HFFc6 (cell line): ENCODE measurements around the gene TMEM151B. TPM values are rescaled to one million over a fixed set of nuclear protein-coding genes. Genes with fewer than 3 reads are reported as not detected.

Experiments used
- DNase-seq: peaks from one replicate; pipeline ENCODE4 v3.0.0-alpha.2; 2018
- H3K27ac Mint-ChIP-seq: 2 replicates; pipeline ENCODE4 v1.8.0; 2020; ENCODE audit warnings: mild to moderate bottlenecking, mixed read lengths
- H3K27me3 Mint-ChIP-seq: 2 replicates; pipeline ENCODE4 v1.8.0; 2021; ENCODE audit warnings: mild to moderate bottlenecking, moderate library complexity, mixed read lengths; ENCODE audit not compliant: insufficient read depth
- H3K36me3 Mint-ChIP-seq: 2 replicates; pipeline ENCODE4 v1.8.0; 2021; ENCODE audit warnings: low read depth, mixed read lengths
- H3K4me1 Mint-ChIP-seq: 2 replicates; pipeline ENCODE4 v1.8.0; 2020; ENCODE audit warnings: low read depth, mixed read lengths
- H3K4me3 Mint-ChIP-seq: 2 replicates; pipeline ENCODE4 v1.8.0; 2020; ENCODE audit warnings: mild to moderate bottlenecking, moderate library complexity, mixed read lengths
- H3K9me3 Mint-ChIP-seq: 2 replicates; pipeline ENCODE4 v1.8.0; 2020; ENCODE audit warnings: mild to moderate bottlenecking, mixed read lengths
- total RNA-seq, 6 experiments: library from RNA; stranded (reverse); fragmentation: NEBNext Ultra II Directional; extraction: Animal tissue kit (Norgen Biotek cat#: 25700); gene quantifications; 2 replicates in 1 of 6; 3 replicates in 5 of 6; pipeline ENCODE4 v1.2.3, GENCODE V29; 2021
- TF ChIP-seq, protein P1 (sequence below): fragments of 200-600 bp; sonication (generic); IDR thresholded peaks from 2 replicates; pipeline ENCODE4 v1.5.0; 2021; ENCODE audit warnings: antibody characterized with exemption, mild to moderate bottlenecking

Gene TMEM151B
- total RNA-seq, 6 experiments from 2014 or later: not detected

DNA sequence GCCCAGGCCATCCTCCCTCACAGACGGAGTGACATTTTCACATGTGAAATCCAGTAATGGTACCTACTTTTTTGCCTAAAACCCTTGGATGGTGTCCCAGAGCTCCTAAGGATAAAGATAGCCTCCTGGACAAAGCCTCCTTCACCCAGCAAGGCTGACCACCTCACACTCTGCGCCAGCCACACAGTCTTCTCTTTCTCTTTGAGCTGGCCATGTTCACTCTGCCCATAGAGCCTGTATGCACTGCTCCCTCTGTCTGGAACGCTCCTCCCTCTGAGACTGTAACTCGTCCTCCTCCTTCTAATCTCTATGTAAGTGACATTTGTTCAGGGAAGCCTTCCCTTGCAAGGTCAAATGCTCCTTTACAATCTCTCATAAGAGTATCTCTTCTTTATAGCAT, 14.6 kb downstream of the TMEM151B start:
- Mint-ChIP-seq H3K4me1 (no peaks in the 10 kb centered on the region), H3K9me3 (no peaks in the 10 kb centered on the region), H3K36me3 (no peaks in the 10 kb centered on the region), H3K27me3 (peaks cover 47% of the 10 kb centered on the region), H3K4me3 (no peak overlapping the region), H3K27ac (no peak overlapping the region)
- no peak for DNase-seq
- TF ChIP-seq, protein P1, sequence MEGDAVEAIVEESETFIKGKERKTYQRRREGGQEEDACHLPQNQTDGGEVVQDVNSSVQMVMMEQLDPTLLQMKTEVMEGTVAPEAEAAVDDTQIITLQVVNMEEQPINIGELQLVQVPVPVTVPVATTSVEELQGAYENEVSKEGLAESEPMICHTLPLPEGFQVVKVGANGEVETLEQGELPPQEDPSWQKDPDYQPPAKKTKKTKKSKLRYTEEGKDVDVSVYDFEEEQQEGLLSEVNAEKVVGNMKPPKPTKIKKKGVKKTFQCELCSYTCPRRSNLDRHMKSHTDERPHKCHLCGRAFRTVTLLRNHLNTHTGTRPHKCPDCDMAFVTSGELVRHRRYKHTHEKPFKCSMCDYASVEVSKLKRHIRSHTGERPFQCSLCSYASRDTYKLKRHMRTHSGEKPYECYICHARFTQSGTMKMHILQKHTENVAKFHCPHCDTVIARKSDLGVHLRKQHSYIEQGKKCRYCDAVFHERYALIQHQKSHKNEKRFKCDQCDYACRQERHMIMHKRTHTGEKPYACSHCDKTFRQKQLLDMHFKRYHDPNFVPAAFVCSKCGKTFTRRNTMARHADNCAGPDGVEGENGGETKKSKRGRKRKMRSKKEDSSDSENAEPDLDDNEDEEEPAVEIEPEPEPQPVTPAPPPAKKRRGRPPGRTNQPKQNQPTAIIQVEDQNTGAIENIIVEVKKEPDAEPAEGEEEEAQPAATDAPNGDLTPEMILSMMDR: no peak

DNA sequence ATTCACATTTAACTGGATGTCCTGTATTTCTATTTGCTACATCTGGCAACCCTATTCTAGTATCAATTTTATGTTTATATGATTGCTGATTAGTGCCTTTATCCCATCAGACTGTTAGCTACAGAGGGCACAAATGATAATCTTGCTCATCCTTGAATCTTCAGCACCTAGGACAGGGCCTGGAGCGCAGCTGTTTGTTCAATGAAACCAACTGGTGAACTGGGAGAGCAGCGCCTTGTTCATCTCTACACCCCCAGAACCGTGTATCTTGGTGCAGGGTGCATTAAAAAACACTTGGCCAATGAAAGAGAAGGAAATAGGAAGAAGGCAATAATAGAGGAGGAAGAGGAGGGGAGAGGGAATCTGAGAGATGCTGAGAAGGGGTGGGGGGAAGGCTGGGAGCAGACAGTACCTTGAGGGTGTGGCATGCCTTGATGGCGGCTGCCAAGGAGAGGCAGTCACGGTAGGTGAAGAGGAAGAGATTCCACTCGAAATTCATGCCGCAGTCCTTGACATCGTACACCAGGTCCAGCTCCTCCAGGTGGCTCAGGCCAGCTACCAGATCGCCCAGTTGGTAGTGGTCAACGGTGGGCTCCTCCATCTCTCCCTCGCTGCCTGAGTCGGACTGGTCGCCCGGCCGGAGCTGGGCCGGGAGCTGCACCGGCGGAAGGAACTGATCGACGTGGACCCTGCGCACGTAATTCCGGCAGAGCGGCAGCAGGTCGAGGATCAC, 15.5 kb downstream of the TMEM151B start:
- no peak overlapping the region for H3K4me3 Mint-ChIP-seq
- no peaks in the 10 kb centered on the region for H3K4me1 Mint-ChIP-seq
- peaks cover 51% of the 10 kb centered on the region for H3K27me3 Mint-ChIP-seq
- H3K27ac Mint-ChIP-seq: no peak overlapping the region
- TF ChIP-seq, protein P1: no peak
- no peaks in the 10 kb centered on the region for H3K36me3 Mint-ChIP-seq
- H3K9me3 Mint-ChIP-seq: no peaks in the 10 kb centered on the region
- no peak for DNase-seq

DNA sequence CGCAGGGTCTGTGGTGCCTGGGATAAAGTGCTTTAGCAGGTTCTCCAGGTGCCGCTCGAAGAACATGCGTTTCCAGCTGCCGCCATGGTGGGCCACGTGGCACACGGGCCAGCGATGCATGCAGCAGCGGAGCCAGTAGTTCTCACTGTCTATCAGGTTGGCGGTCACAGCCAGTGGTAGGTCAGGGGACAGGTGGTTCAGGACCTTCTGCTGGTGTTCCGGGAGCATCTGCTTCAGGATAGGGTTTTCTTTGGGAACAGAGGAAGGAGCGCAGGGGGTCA, 16.0 kb downstream of the TMEM151B start:
- TF ChIP-seq, protein P1: no peak
- Mint-ChIP-seq H3K9me3 (no peaks in the 10 kb centered on the region), H3K36me3 (no peaks in the 10 kb centered on the region), H3K4me3 (no peak overlapping the region), H3K27me3 (peaks cover 54% of the 10 kb centered on the region), H3K4me1 (no peaks in the 10 kb centered on the region), H3K27ac (no peak overlapping the region)
- DNase-seq: no peak

DNA sequence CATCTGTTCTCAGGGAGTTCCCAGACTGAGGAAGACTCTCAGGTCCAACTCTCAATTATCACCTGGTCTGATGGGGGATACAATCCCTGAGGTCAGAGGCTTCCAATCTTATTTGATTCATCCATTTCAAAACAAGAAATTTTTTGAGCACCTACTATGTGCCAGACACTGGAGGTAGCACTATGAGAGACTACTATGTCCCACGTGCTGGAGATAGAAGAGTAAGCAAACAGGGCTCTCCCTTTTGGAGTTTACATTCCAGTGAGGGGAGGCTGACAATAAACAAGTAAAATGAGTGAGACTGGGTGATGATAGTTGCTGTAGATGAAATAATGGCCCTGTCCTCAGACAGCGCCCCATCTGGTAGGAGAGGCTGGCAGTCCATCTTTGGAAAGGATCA, 16.5 kb downstream of the TMEM151B start:
- no peak overlapping the region for H3K27ac Mint-ChIP-seq
- no peaks in the 10 kb centered on the region for H3K9me3 Mint-ChIP-seq
- H3K36me3 Mint-ChIP-seq: no peaks in the 10 kb centered on the region
- H3K27me3 Mint-ChIP-seq: peaks cover 59% of the 10 kb centered on the region
- DNase-seq: no peak
- H3K4me3 Mint-ChIP-seq: no peak overlapping the region
- H3K4me1 Mint-ChIP-seq: no peaks in the 10 kb centered on the region
- TF ChIP-seq, protein P1: no peak; the same call in 1 of the 2 replicates

DNA sequence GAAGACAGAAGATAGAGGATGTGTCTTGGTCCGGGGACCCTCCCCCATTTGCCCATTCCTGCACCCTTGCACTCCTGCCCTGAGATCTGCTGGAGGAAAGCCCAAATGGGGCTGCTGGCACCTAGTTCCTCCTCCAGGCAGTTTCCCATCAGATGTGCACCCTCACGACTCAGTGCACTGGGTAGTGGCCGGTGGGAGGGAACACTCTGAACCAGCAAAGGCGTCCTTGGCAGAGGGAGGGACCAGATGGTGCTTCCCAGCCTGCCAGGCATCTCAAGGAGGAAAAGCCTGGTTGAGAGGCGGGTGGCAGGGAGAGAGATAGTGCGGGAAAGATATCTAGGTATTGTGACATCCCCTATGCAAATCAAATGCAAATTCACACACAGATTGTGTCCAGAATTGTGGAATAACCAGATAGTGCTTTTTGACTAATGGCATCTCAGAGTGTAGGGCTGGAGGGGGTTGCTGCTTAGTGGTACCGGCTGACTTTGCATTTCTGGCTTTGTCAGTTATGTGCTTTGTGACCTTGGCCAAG, 19.5 kb downstream of the TMEM151B start:
- Mint-ChIP-seq H3K27me3 (peaks cover 56% of the 10 kb centered on the region), H3K27ac (no peak overlapping the region), H3K4me3 (no peak overlapping the region), H3K4me1 (no peaks in the 10 kb centered on the region), H3K9me3 (no peaks in the 10 kb centered on the region), H3K36me3 (no peaks in the 10 kb centered on the region)
- TF ChIP-seq, protein P1: no peak
- no peak for DNase-seq
